ENCODE data around the gene ABHD12. TPM values are rescaled to one million over a fixed set of nuclear protein-coding genes. Genes with fewer than 3 reads are reported as not detected.

Gene ABHD12
- polyA plus RNA-seq, 1 donor: 45.8 TPM

GRCh38 chr20:25282034-25282781, 108.4 kb downstream of the ABHD12 start:
- WGBS (ENCODE audit: insufficient coverage, low lambda C conversion rate): no CpG with 5 or more reads among the region's 22 CpGs
- Histone ChIP-seq H3K4me3 (ENCODE audit: low read length) (no peak overlapping the region), H3K27ac (ENCODE audit: low read length) (no peak overlapping the region), H3K27me3 (ENCODE audit: control insufficient read depth, insufficient read depth, low read length) (no peaks in the 10 kb centered on the region), H3K4me1 (ENCODE audit: control insufficient read depth, insufficient read depth, low read length) (no peaks in the 10 kb centered on the region), H3K36me3 (ENCODE audit: control insufficient read depth, insufficient read depth, low read length) (peaks cover 95% of the 10 kb centered on the region), H3K9me3 (ENCODE audit: control insufficient read depth, low read depth, low read length) (no peaks in the 10 kb centered on the region)
- DNase-seq: no peak

DNA sequence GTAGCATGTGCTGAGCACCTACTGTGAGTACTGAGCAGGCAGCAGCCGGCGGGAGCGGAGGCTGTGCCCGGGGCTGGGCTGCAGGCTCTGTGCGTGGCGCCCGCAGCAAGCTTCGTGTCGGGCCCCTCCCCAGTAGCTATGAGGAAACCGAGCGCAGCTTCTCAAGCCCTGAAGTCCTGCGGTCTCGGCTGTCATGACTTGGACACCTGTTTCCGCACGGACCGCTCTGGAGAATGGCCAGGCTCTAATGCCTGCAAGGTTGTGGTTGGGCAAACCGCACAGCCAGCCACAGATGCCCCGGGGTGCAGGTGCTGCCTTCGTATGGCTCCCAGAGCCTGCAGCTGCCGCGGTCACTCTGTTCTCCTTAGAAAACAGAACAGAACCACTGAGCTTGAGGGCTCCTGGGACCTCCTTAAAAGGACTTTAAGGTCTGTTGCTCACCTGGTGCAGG, 109.1 kb downstream of the ABHD12 start:
- Histone ChIP-seq H3K9me3 (ENCODE audit: control insufficient read depth, low read depth, low read length) (no peaks in the 10 kb centered on the region), H3K27me3 (ENCODE audit: control insufficient read depth, insufficient read depth, low read length) (no peaks in the 10 kb centered on the region), H3K27ac (ENCODE audit: low read length) (no peak overlapping the region), H3K36me3 (ENCODE audit: control insufficient read depth, insufficient read depth, low read length) (peaks cover 95% of the 10 kb centered on the region), H3K4me1 (ENCODE audit: control insufficient read depth, insufficient read depth, low read length) (no peaks in the 10 kb centered on the region), H3K4me3 (ENCODE audit: low read length) (no peak overlapping the region)
- no CpG with 5 or more reads among the region's 21 CpGs for WGBS (ENCODE audit: insufficient coverage, low lambda C conversion rate)
- no peak for DNase-seq

- WGBS (ENCODE audit: insufficient coverage, low lambda C conversion rate): no CpG with 5 or more reads among the region's 33 CpGs
These were observed 109.8 kb downstream of the ABHD12 start for GRCh38 chr20:25280574-25281535.

DNA sequence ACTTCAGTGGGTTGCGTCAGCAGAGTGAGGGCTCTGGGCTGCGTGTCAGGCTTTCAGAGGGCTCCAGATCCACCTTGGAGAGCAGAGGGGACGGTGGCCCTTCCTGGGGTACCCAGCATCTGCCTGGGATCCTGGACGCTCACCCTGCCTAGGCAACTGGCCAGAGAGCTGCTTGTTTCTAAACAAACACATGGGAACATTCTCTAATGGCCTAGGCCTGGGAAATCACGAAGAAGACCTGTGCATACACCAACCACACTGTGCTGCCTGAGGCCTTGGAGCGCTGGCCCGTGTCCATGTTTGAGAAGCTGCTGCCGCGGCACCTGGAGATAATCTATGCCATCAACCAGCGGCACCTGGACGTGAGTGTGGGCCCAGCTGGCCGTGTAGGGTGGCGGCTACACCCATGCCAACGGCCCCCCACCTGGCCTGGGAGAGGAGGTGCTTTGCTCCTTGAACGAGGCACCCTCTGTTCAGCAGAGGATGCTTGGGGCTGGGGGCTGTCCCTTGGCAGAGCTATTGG, 110.5 kb downstream of the ABHD12 start:
- Histone ChIP-seq H3K4me1 (ENCODE audit: control insufficient read depth, insufficient read depth, low read length) (no peaks in the 10 kb centered on the region), H3K9me3 (ENCODE audit: control insufficient read depth, low read depth, low read length) (no peaks in the 10 kb centered on the region), H3K27me3 (ENCODE audit: control insufficient read depth, insufficient read depth, low read length) (no peaks in the 10 kb centered on the region), H3K27ac (ENCODE audit: low read length) (no peak overlapping the region), H3K36me3 (ENCODE audit: control insufficient read depth, insufficient read depth, low read length) (peaks cover 93% of the 10 kb centered on the region), H3K4me3 (ENCODE audit: low read length) (no peak overlapping the region)
- WGBS (ENCODE audit: insufficient coverage, low lambda C conversion rate): no CpG with 5 or more reads among the region's 15 CpGs
- no peak for DNase-seq

More at GRCh38 chr20:25280574-25281535, 109.8 kb downstream of the ABHD12 start:
- Histone ChIP-seq H3K4me1 (ENCODE audit: control insufficient read depth, insufficient read depth, low read length) (no peaks in the 10 kb centered on the region), H3K27ac (ENCODE audit: low read length) (no peak overlapping the region), H3K27me3 (ENCODE audit: control insufficient read depth, insufficient read depth, low read length) (no peaks in the 10 kb centered on the region), H3K36me3 (ENCODE audit: control insufficient read depth, insufficient read depth, low read length) (peaks cover 95% of the 10 kb centered on the region), H3K9me3 (ENCODE audit: control insufficient read depth, low read depth, low read length) (no peaks in the 10 kb centered on the region), H3K4me3 (ENCODE audit: low read length) (no peak overlapping the region)
- no peak for DNase-seq

- H3K4me3 ChIP-seq (ENCODE audit: low read length): no peak overlapping the region
These were observed 111.2 kb downstream of the ABHD12 start for GRCh38 chr20:25279403-25279802.

GRCh38 chr20:25278636-25279361, 111.8 kb downstream of the ABHD12 start:
- no peak overlapping the region for H3K27ac ChIP-seq (ENCODE audit: low read length)

More at GRCh38 chr20:25279403-25279802, 111.2 kb downstream of the ABHD12 start:
- Histone ChIP-seq H3K36me3 (ENCODE audit: control insufficient read depth, insufficient read depth, low read length) (peaks cover 96% of the 10 kb centered on the region), H3K27me3 (ENCODE audit: control insufficient read depth, insufficient read depth, low read length) (no peaks in the 10 kb centered on the region), H3K27ac (ENCODE audit: low read length) (no peak overlapping the region), H3K4me1 (ENCODE audit: control insufficient read depth, insufficient read depth, low read length) (no peaks in the 10 kb centered on the region), H3K9me3 (ENCODE audit: control insufficient read depth, low read depth, low read length) (no peaks in the 10 kb centered on the region)
- no peak for DNase-seq
- WGBS (ENCODE audit: insufficient coverage, low lambda C conversion rate): 90% methylated on average over 2 of the region's 9 CpGs

DNA sequence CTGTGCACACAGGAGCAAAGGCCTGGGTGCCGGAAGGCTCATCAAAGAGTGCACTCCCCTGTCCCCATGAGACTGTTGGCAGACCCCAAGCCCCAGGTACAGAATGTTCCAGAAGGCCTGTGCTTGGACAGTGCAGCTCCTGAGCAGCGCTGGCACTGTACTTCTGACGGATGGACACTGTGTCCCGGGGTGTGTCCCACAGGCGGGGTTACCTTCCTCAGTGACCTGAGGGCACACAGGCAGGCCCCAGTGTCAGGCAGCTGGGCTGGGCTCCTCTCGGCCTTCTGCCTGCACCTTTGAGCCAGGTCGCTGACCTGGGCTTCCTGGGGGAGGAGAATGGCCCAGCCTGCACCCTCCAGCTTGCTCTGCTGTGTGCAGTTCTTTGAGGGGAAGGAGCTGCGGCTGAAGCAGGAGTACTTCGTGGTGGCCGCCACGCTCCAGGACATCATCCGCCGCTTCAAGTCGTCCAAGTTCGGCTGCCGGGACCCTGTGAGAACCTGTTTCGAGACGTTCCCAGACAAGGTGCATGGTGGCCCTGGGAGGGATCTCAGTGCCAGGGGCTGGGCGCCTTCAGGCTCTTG, 112.6 kb downstream of the ABHD12 start:
- no peaks in the 10 kb centered on the region for H3K27me3 ChIP-seq (ENCODE audit: control insufficient read depth, insufficient read depth, low read length)
- no peak overlapping the region for H3K27ac ChIP-seq (ENCODE audit: low read length)
- peaks cover 96% of the 10 kb centered on the region for H3K36me3 ChIP-seq (ENCODE audit: control insufficient read depth, insufficient read depth, low read length)
- H3K4me1 ChIP-seq (ENCODE audit: control insufficient read depth, insufficient read depth, low read length): no peaks in the 10 kb centered on the region
- H3K9me3 ChIP-seq (ENCODE audit: control insufficient read depth, low read depth, low read length): no peaks in the 10 kb centered on the region
- no CpG with 5 or more reads among the region's 19 CpGs for WGBS (ENCODE audit: insufficient coverage, low lambda C conversion rate)
- no peak overlapping the region for H3K4me3 ChIP-seq (ENCODE audit: low read length)
- DNase-seq: no peak

More at GRCh38 chr20:25278636-25279361, 111.8 kb downstream of the ABHD12 start:
- WGBS (ENCODE audit: insufficient coverage, low lambda C conversion rate): no CpG with 5 or more reads among the region's 26 CpGs
- Histone ChIP-seq H3K27me3 (ENCODE audit: control insufficient read depth, insufficient read depth, low read length) (no peaks in the 10 kb centered on the region), H3K4me1 (ENCODE audit: control insufficient read depth, insufficient read depth, low read length) (no peaks in the 10 kb centered on the region), H3K9me3 (ENCODE audit: control insufficient read depth, low read depth, low read length) (no peaks in the 10 kb centered on the region), H3K4me3 (ENCODE audit: low read length) (no peak overlapping the region), H3K36me3 (ENCODE audit: control insufficient read depth, insufficient read depth, low read length) (peaks cover 96% of the 10 kb centered on the region)
- DNase-seq: no peak

- H3K27me3 ChIP-seq (ENCODE audit: control insufficient read depth, insufficient read depth, low read length): no peaks in the 10 kb centered on the region
- WGBS (ENCODE audit: insufficient coverage, low lambda C conversion rate): no CpG with 5 or more reads among the region's 24 CpGs
- no peaks in the 10 kb centered on the region for H3K4me1 ChIP-seq (ENCODE audit: control insufficient read depth, insufficient read depth, low read length)
- H3K9me3 ChIP-seq (ENCODE audit: control insufficient read depth, low read depth, low read length): no peaks in the 10 kb centered on the region
- H3K4me3 ChIP-seq (ENCODE audit: low read length): no peak overlapping the region
- no peak for DNase-seq
- peaks cover 96% of the 10 kb centered on the region for H3K36me3 ChIP-seq (ENCODE audit: control insufficient read depth, insufficient read depth, low read length)
- no peak overlapping the region for H3K27ac ChIP-seq (ENCODE audit: low read length)
These were observed 113.4 kb downstream of the ABHD12 start for GRCh38 chr20:25277051-25277801.

DNA sequence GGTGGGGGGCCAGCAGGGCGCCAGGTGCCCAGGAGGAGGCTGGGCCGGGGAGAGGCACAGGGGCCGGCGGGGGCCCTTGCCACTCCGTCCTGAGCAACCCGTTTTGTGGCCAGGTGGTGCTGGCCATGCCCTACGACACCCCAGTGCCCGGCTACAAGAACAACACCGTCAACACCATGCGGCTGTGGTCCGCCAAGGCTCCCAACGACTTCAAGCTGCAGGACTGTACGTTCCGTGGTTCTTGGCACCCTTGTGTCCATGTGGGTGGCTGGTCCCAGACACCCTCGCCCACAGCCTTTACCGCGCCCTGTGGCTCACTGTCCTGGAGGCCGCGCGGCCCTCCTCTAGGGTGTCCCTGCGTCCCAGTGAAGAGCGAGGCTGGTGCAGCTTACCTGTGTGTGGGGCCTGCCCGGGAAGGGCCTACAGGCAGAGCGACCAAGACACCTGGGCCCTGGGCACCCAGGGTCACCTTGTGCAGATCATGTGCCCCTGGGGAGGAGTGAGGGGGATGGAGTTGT, 114.0 kb downstream of the ABHD12 start:
- H3K27me3 ChIP-seq (ENCODE audit: control insufficient read depth, insufficient read depth, low read length): no peaks in the 10 kb centered on the region
- no CpG with 5 or more reads among the region's 24 CpGs for WGBS (ENCODE audit: insufficient coverage, low lambda C conversion rate)
- no peaks in the 10 kb centered on the region for H3K9me3 ChIP-seq (ENCODE audit: control insufficient read depth, low read depth, low read length)
- DNase-seq: no peak
- no peak overlapping the region for H3K27ac ChIP-seq (ENCODE audit: low read length)
- H3K36me3 ChIP-seq (ENCODE audit: control insufficient read depth, insufficient read depth, low read length): peaks cover 96% of the 10 kb centered on the region
- H3K4me1 ChIP-seq (ENCODE audit: control insufficient read depth, insufficient read depth, low read length): no peaks in the 10 kb centered on the region
- no peak overlapping the region for H3K4me3 ChIP-seq (ENCODE audit: low read length)

Measured in large intestine (tissue), 3 donors.